ENCODE measurements around the gene TRIM25.

- TF ChIP-seq EZH2 (IDR thresholded peaks at IDR 0.05; ENCODE audit: insufficient read depth, low read length) = no peak
- TF ChIP-seq, protein P1, sequence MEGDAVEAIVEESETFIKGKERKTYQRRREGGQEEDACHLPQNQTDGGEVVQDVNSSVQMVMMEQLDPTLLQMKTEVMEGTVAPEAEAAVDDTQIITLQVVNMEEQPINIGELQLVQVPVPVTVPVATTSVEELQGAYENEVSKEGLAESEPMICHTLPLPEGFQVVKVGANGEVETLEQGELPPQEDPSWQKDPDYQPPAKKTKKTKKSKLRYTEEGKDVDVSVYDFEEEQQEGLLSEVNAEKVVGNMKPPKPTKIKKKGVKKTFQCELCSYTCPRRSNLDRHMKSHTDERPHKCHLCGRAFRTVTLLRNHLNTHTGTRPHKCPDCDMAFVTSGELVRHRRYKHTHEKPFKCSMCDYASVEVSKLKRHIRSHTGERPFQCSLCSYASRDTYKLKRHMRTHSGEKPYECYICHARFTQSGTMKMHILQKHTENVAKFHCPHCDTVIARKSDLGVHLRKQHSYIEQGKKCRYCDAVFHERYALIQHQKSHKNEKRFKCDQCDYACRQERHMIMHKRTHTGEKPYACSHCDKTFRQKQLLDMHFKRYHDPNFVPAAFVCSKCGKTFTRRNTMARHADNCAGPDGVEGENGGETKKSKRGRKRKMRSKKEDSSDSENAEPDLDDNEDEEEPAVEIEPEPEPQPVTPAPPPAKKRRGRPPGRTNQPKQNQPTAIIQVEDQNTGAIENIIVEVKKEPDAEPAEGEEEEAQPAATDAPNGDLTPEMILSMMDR (IDR thresholded peaks at IDR 0.05; ENCODE audit: insufficient read depth, low read depth, low read length) = no peak
These were observed 1.5 kb downstream of the TRIM25 start for GRCh38 chr17:56912105-56912999.

Data from astrocyte (in vitro differentiated cells and primary cell).